NCI-H1694 treated with DMSO at 0.1 percent for 48 hours (cell line): Measurements from ENCODE around the gene PRSS50.

Experiments used
- DNase-seq: peaks from one replicate; lab custom pipeline; 2025; lab: John Stamatoyannopoulos, UW

PRSS50 gene

DNA sequence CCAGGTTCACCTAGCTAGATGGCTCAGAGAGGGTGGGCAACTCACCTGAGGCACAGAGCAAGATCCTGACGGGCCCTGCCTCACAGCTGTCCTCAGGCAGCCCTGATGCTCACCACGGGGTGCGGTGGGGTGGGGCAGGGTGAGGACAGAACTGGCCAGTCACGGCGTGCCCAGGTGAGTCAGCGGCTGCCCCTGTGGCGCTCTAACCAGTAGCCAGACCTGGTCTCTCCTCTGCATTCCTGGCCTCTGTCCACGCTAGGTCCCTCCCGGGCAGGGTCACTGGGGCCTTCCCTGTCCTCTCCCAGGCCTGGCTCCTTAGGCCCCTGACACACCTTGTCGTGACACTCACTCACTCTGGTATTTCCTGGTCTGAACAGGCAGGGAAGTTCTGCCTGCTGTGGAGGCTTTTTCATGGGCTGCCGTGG is 25.1 kb downstream of the PRSS50 start:
- no peak for DNase-seq

DNA sequence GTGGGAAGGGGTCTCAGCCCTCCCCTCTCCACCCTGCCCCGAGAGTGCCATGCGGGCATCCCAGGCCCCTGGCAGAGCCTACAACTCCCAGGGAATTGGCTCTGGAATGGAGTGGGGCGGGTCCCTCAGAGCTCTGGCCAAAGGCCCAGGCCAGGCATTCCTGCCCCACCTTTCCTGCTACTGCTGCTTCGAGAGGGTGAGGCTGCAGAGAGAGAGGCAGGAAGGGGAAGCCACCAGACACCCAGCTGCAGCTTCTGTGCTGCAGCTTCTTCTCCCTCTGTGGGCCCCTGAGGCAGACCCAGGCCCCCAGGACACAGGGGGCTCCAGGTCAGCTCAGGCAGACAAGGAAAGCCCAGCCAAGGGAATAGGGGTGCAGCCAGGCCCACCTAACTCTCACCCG is 26.9 kb downstream of the PRSS50 start:
- no peak for DNase-seq

DNA sequence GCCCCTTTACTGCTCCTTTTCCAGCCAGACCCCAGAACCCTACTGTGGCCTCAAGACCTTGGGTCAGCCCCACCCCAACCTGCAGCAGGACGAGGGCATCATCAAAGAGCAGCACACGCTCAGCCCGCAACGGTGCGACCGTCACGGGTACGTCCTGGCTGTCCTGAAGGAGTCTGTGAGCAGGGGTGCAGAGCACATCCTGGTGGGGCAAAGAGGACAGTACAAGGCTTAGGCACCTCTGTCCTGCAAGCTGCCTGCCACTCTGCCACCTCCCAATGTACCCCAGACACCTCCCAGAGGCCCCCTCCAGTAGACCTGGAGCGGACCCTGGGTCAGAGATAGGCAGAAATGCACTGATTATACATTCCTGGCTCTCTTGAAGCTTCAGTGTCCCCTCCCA is 32.2 kb downstream of the PRSS50 start:
- DNase-seq = no peak

DNA sequence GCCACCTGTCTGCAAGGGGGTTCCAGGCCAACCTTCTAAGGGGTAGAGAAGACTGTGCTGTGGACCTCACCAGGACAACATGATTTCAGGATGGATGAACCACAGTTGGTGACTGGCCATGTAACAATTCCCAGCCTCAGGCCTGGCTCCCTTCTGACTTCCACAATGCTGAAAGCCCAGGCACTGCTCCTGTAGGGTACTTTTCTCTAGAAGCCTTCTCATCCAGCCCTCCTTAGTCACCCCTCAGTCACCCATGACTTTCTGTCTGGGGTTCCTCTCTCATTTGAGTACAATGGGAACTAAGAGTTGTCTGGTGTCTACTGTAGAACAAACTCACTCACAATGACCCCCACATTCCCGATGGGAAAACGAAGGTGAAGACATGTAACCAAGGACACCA is 32.8 kb downstream of the PRSS50 start:
- DNase-seq = no peak

DNA sequence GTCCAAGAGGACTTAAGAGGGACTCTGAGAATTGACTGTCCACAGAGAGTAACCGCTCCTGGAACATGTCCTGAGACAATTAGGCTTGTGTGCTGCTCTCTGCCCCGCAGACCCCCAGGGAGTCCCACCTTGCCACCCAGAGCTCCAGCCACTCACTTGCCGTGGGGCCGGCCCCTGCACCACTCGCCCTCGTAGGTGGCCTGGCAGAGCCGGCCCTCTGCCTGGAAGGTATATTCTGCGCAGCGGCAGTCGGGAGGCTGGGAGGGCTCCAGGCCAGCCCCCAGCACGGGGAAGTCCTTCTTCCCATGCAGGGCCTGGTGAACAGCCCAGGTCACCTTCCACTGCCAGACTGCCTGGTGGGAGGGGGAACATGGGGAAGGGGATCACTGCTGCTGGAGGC is 34.7 kb downstream of the PRSS50 start:
- no peak for DNase-seq

DNA sequence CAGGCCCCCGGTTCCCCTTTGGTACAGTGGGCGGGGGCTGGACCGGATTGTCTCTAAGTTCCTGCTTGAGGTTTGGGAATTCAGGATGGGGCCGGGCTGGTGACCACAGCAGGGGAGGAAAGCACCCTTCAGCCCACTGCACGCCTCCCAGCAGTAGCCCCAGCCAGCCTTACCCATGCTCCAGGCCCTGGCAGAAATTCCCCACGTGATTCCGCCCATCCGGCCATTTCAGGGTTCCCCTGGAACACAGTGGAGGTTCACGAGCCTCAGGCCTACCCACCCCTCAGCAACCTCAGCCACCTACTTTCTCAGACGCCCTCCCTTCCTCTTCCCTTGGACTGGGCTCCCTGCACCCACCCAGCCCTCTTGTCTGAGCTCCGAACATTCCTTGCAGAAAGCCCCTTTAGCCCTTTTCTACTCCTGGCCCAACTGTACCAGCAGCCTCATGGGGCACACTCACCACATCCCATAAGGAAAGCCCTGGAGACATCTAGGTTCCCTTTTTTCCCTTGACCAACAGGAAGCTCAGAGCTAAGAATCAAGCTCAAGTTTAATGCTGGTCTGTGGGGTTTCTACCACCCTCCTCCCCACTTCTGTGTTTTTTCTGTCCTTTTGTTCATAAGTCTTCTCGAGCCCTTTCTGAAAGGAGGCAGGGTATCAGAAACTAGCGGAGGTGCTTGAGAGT is 35.7 kb downstream of the PRSS50 start:
- DNase-seq = no peak

DNA sequence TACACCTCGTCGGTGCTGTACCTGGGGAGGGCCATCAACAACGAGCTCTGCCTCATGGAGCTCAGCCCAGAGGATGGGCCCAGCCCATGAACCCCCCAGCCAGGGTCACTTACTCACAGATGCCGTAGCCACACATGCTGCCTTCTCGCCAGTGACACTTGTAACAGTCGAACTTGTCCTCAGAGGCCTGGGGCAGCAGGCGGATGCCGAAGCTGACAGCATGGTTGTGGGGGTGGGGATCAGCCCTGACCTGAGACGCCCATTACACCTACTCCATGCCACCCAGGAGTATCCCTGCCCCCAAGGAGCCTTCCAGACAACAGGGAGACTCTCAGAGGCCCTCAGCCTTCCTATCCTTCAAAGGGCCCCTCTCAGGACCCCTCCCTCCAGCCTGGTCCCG is 36.3 kb downstream of the PRSS50 start:
- no peak for DNase-seq

DNA sequence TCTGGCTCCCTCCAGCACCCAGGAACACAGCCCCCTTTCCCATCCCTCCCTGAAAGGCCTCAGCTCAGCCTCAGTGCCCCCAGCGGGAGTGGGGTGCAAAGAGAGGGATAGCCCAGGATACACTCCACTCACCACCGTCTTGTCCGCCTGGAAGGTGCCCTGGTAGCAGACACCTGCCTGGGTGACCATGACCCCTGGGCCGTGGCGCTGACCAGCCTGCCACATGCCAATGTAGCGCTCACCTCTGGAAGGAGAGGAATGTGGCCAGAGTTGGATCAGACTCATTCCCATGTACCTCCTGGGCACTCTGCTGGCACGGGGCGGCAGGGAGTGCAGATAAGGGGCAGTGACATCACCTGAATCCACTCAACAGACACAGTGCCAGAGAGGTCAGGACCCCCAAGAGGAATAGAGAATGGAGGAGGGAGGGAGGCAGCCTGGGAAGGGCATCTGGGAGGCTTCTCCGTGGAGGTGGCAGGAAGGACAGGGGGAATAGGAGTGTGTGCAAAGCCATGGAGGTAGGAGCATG is 37.3 kb downstream of the PRSS50 start:
- no peak for DNase-seq

DNA sequence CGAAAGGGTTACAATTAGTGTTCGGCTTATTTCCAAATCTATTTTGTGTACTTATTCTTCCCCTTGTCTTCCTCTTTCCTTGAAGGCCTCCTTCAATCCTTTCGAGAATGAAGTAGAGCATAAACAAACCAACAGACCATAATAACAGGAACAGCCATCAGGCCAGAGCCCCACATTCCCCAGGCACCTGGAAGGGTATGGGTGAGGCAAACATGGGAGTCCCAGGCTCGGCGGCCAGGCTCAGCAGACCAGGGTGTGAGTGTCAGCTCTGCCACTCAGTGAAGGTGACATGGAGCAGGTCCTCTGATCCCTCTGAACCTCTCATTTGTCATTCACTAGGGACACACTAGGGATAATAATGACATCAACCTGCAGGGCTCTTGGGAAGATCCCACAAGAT is 38.0 kb downstream of the PRSS50 start:
- no peak for DNase-seq

DNA sequence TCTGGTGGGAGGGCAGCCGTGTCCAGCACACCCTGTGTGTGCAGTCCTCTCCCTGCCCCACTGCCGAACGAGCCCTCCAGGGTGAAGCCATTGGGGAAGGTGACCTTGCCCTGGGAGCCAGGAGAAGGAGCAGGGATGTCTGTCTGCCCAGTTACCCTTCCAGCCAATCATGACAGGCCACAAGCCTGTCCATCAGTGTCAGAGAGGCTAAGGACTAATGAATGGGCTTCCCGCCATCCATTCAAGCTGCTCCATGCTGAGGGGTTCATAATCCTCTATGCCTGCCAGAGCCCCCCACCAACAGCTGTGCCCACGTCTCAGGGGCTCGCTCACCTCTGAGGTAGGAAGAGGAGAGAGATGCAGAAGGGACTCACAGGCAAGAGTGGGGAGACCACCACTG is 39.4 kb downstream of the PRSS50 start:
- DNase-seq = no peak

DNA sequence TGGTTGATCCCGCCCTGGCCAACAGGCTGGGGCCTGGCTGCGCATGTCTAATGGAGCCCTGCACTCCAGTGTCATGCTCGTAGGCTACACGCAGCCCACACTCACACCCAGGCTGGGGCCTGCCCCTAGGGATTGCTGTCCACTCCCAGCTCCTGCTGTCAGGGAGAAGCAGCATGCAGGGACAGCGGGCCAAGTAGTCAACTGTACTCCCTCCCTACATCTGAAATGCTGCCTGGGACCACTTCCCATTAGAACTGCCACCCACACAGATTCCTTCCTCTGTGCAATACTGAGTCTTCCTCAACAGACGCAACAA is 40.3 kb downstream of the PRSS50 start:
- DNase-seq = no peak

DNA sequence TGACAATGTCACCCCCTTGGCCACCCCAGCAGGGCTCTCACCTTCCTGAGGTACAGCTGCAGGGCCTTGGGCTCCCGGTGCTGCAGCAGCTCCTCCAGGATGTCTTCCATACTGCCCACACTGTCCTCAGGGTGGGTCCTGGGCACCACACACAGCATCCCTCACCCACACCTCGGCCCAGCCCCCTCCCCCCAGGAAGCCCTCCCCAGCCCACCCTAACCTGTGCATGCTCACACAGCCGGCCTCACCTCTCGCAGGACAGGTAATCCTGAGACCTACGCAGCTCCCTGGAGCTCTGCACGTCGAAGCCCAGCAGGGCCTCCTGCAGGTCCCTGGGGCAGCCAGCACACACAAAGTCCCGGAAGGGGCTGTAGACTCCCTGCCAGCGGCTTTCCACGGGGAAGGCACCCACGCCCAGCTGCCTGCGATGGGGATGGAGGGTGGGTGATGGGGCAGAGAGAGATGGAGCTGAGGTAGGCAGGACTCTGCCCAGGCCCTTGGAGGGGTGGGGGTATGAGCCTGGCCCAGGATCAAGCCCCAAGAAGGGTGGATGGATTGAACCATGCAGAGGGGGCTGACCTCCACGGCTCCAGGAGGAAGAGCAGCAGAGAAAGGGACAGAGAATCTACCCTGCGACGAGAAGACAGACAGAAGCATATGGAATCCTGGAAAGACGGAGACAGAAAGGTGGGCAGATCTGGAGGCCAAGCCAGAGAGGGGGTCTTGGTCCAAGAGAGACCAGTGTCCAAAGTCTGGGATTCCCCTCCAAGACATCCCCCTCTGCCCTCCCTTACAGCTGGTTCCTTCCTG is 40.9 kb downstream of the PRSS50 start:
- no peak for DNase-seq

DNA sequence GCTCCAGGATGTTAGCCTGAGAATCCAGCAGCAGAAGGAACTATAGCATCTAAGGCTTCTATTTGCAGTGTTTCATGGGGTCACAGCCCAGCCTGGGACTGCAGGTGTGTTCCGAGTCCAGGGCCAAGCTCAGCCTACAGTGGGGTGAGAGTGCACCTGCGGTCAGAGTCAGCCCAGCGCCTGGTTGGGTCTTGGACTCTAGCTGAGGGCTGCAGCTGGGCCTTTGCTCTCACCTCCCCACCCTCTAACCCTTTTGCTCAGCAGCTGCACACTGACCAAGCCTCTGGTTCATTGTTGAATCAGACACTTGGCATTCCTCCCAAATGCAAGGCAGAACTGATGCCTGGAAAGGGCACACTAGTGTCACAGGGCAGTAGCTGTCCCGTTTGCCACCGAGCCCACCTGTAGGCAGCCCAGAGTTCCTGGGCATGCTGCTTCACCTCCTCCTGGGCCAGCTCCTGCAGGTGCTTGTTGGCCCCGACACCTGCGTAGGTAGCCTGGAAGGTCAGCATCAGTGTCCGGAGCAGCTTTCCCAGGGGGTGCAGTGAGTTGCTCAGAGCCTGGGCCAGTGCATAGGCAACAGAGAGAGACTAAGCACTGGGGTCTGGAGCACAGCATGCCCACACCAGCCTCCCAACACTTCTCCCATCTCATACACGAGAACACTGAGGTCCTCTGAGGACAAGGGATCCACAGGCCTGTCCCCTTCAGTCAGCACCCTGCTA is 41.7 kb downstream of the PRSS50 start:
- no peak for DNase-seq

DNA sequence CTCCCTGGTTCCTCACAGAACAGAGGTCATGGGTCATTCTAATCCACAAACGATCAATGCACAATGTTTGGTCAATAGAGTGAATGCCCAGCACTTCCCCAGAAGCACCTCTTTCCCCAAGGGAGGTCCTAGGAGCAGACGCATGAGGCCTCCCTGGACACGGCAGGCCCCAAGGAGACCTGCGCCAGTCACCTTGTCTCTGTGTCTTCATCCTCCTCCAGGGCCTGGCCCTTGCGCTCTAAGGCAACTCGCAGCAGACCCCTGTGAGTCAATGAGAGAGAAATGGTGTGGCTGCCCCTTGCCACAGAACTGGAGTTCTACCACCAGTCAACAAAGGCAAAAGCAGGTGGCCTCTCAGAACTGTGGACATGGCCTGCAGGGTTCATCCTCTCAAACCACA is 42.2 kb downstream of the PRSS50 start:
- no peak for DNase-seq

DNA sequence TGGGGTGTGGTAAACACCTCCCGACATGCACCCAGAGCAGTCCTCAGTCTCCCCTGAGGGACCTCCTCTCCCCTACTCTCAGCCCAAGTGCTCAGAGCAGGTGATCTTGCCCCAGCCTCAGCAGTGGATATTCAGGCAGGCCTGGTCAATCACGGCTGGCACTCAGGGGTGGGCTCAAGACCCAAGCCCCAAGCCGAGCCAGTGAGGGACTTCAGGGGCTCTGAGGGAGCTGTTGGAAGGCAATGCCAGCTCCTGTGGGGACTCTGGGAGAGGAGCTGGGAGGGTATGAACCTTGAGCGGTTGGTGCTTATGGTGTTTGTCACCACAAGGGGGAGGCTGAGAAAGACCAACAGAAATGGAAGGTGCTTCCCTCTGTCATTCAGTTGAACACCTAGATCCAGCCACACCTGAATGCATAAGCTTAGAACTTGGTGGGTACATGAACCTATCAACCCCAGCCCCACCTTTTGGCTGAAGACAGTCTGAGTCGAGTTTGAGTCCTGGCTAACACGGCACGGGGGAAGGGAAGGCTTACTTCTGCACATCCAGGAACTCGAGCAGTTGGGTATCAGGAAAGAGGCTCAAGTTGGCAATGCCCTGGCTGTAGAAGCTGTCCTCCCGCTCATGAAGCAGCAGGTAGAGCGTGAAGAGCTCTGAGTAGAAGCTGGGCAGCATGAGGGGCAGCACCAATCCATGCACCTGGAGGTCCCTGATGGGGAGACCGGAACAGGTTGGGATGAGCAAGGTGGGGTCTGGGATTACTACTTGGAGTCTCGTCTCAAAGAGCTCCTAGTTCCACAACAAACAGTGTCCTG is 43.4 kb downstream of the PRSS50 start:
- no peak for DNase-seq

DNA sequence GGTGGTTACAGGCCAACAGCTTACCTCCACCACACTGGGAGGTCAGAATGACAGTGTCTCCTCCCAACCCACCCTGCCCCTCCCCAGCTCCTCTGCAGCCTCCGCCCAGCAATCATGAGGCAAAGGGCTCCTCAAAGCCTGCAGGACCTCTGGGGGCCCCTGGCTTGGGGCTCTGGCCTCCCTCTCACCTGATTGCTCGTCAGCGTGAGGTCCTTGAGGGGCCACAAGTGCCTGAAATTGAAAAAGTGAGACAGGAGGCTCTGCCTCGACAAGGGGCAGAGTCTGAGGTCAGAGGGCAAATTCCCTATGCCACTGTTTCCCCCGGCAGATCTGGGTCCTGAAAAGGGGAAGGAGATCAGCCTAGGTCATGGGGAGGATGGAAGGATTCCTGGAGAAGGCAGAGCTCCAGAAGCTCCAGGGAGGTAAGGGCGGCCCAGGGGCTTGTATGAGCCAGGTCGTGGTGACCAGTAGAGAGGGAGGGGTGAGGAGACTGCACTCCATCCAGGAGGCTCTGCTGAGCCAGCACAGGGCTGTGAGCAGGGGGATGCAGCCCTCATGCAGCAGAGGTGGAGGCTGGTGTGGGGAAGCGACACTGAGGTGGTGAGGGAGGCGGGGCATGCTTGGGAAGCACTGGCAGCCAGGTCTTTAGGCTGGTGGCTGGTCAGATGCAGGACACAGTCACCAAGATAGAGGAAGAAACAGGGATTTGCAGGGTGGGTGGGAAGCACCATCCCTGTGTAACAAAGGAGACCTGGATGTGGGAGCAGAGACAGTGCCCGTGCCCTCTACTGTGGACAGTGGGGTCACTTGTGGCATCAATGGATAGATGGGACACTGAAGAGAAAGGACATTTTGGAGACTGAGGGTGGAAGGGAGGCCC is 44.3 kb downstream of the PRSS50 start:
- DNase-seq = no peak

DNA sequence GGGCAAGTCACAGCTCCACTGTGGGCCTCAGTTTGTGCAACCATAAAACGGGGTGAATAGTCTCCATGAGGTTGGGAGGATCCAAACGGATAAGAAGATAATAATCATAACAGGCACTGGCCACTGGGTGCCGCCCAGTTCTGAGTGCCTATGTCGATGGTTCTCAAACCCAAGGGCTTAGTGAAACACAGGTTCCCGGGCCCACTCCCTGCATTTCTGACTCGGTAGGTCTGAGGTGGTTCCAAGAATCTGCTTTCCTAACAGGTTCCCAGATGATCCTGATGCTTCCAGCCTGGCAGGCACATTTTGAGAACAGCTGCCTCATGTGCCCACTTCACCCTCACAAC is 45.3 kb downstream of the PRSS50 start:
- no peak for DNase-seq

DNA sequence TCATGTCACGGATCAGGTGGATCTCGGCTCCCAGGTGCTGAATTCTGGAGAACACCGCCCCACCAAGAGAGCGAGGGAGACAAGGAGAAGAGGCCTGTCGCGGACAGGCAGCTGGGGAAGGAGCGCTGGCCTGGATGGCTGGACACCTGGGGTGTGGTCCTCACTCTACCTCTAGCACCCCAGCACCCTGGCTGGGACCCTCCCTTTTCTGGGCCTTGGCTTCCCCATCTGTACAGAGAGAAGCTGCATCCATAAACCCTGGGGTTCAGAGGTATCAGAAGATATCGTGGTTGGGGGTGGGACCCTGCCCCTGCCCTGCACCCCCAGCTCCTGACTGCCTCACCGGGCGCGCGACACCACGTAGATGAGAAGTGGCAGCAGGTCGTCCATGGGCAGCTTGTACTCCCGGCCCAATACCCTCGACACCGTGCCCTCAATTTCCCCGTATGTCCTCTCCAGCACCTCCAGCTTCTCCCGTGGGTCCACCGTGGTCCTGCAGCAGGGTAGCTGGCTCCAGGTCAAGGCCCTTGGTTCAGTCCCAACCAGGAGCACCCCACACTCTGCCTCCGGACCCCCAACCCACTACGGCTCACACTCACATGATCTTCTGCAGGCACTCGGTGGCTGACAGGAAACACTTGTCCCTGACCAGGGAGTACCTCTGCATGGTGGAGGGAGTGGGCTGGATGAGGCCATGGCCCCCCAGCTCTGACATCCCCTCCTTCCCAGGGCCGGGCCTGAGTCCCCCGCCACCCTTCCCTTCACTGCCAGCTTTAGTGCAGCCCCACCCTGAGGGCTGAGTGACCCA is 45.9 kb downstream of the PRSS50 start:
- no peak for DNase-seq

DNA sequence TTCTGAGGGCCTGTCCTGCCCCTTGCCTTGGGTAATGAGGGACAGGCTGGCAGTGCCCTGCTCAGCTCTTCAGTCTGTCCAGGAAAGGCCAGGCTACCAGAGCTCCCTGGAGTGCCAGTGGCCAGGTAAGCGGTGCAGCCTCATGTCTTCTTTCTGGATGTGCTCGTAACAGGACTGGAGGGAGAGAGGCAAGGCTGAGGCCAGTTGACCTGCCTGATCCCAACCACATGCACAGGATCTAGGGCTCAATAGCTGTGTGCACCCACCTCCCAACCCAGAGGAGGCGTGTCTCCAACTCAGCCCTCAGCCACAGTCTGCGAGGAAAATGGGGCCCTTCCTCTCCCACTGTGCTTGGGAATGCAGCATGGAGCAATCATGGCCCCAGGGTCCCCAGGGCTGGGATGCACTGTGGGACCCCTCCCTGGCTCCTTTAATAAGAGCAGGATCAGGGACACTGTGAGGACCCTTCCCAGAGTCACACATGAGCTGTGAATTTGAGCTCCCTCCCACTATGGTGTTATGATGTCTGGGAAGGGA is 46.7 kb downstream of the PRSS50 start:
- no peak for DNase-seq
